Gastrocnemius medialis (tissue), 4 donors: Measurements from ENCODE around the gene RNF112.

Experiments used
- CTCF ChIP-seq, 5 experiments: fragments of 450-650 bp in 3 of 5; fragments of 200-600 bp in 2 of 5; sonication (generic) in 2 of 5; IDR thresholded peaks in 4 of 5; conservative IDR thresholded peaks in 1 of 5; 1 replicate in 4 of 5; 2 replicates in 1 of 5; pipeline ENCODE4 v1.5.1; 2016 to 2019; ENCODE audit warnings: antibody characterized with exemption in 5 of 5, mild to moderate bottlenecking in 3 of 5, moderate library complexity in 3 of 5
- POLR2A ChIP-seq, 2 donors: fragments of 450-650 bp; IDR thresholded peaks; one replicate each; pipeline ENCODE4 v1.6.1; 2017; ENCODE audit warnings: antibody characterized with exemption in 2 of 2, mild to moderate bottlenecking in 2 of 2, moderate library complexity in 2 of 2

- no peak for TF ChIP-seq CTCF (IDR thresholded peaks at IDR 0.05 in 4 of 5, conservative IDR thresholded peaks at IDR 0.05 in 1 of 5)
- no peak for TF ChIP-seq POLR2A (IDR thresholded peaks at IDR 0.05)
These were observed 23.0 kb upstream of the RNF112 start for GRCh38 chr17:19387921-19388521.
